ENCODE measurements around the gene SIGLEC5.
A peak's percentile ranks its signal among the peaks of the same experiment; 100 is the strongest.

Gene SIGLEC5

DNA sequence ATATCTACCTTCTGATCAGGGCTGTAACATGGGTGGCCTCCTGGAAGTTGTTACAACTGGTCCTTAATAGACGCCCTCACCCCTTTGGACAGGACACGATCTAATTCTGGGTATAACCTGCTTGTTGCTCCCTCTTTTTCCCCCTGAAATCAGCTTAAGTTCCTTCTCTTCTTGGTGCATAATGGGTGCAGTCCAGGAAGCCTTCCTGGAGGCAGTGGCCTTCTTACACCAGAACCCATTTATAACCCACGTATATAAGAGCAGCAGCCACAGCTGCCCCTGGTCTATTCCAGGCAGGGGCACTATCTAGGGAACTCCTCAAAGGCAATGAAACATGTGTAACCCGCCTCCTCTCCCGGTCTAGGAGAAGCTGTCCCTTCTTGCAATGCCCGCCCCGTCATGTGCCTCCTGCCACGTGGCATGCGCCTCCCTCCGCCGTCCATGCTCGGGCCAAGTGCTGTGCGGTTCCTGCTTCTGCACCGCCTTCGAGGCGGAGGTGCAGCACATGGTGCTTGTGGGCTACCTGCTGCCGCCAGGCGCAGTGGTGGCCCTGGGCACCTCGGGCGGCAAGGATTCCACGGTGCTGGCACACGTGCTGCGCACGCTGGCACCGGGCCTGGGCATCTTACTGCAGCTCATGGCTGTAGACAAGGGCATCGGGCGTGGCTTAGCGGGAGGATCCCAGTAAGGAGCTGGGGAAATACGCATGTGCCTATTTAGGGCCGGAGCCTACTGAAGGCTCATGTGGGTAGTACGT is 31.9 kb downstream of the SIGLEC5 start:
- TF ChIP-seq YY1 (IDR thresholded peaks at IDR 0.05; ENCODE audit: low read depth) (no peak), CEBPB (IDR thresholded peaks at IDR 0.05) (no peak), EP300 (IDR thresholded peaks at IDR 0.05; ENCODE audit: borderline replicate concordance) (no peak), TEAD4 (IDR thresholded peaks at IDR 0.05) (no peak), TCF12 (IDR thresholded peaks at IDR 0.05; ENCODE audit: low read depth) (no peak), USF1 (IDR thresholded peaks at IDR 0.05) (no peak), NFIC (IDR thresholded peaks at IDR 0.05) (no peak), RAD21 (IDR thresholded peaks at IDR 0.05; ENCODE audit: low read depth) (no peak)
- TF ChIP-seq, protein P1, sequence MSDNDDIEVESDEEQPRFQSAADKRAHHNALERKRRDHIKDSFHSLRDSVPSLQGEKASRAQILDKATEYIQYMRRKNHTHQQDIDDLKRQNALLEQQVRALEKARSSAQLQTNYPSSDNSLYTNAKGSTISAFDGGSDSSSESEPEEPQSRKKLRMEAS (IDR thresholded peaks at IDR 0.05), result no peak
- TF ChIP-seq, protein P2, sequence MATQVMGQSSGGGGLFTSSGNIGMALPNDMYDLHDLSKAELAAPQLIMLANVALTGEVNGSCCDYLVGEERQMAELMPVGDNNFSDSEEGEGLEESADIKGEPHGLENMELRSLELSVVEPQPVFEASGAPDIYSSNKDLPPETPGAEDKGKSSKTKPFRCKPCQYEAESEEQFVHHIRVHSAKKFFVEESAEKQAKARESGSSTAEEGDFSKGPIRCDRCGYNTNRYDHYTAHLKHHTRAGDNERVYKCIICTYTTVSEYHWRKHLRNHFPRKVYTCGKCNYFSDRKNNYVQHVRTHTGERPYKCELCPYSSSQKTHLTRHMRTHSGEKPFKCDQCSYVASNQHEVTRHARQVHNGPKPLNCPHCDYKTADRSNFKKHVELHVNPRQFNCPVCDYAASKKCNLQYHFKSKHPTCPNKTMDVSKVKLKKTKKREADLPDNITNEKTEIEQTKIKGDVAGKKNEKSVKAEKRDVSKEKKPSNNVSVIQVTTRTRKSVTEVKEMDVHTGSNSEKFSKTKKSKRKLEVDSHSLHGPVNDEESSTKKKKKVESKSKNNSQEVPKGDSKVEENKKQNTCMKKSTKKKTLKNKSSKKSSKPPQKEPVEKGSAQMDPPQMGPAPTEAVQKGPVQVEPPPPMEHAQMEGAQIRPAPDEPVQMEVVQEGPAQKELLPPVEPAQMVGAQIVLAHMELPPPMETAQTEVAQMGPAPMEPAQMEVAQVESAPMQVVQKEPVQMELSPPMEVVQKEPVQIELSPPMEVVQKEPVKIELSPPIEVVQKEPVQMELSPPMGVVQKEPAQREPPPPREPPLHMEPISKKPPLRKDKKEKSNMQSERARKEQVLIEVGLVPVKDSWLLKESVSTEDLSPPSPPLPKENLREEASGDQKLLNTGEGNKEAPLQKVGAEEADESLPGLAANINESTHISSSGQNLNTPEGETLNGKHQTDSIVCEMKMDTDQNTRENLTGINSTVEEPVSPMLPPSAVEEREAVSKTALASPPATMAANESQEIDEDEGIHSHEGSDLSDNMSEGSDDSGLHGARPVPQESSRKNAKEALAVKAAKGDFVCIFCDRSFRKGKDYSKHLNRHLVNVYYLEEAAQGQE (IDR thresholded peaks at IDR 0.05; ENCODE audit: low read depth), result no peak

DNA sequence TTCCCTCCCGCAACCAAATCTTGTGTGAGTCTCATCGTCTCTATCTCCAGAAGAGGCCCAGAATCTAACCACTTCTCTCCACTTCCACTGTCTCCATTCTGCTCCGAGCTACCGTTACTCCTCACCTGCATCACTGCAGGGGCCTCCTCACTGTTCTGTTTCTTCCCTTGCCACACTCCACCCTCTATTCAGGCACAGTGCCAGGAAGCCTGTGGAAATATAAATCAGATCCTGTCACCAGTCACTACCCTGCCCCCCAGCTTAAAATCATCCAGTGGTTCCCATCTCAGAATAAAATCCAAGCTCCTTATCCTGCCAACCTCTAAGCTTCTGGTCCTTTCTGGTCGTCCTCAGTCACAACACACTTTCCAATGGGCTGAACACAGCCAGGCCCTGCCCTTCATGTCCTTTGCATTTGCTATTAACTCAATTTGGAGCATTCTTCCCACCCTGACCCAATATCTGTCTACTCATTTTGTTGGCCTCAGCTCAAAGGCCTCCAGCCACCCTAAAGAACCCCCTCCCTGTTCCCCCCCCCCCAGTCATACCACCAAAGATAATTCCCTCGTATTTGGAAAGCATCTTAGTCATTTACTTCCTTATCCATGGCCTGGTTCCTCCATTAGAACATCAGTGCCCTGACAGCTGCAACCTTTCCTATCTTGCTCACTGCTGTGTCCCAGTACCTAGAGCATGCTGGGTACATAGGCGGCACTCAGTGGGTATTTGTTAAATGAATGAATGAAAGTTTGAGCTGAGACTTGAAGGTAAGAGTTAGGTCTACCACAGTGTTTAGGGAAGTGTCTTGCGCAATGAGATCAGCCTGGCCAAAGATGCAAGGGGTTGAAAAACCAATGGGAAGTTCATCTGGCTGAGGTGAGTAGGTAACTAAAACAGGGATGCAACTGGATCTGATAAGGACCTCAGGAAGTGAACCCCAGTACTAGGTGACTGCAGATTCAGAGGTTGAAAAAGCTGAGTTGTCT is 34.7 kb downstream of the SIGLEC5 start:
- no peak for TF ChIP-seq TEAD4 (IDR thresholded peaks at IDR 0.05)

DNA sequence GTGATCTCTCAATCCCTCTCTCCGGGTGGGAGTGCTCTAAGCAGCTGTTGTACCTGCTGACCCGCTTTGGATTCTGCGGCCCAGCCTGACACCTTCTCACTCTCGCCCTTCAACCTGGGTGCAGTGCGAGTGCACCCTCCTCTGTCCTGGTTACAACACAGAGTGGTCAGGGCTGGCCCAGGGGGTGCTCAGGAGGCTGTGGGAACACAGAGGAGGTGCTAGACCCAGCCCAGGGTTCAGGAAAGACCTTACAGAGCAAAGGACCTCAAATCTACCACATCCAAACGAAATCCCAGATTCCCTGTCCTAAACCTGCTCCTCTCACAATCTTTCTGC is 35.5 kb downstream of the SIGLEC5 start:
- TF ChIP-seq EP300 (IDR thresholded peaks at IDR 0.05; ENCODE audit: borderline replicate concordance) (no peak), RAD21 (IDR thresholded peaks at IDR 0.05; ENCODE audit: low read depth) (no peak), TAF1 (IDR thresholded peaks at IDR 0.05; ENCODE audit: low read depth) (no peak), TEAD4 (IDR thresholded peaks at IDR 0.05) (no peak), ZBTB7A (IDR thresholded peaks at IDR 0.05; ENCODE audit: low read depth) (no peak), FOXM1 (IDR thresholded peaks at IDR 0.05; ENCODE audit: borderline replicate concordance, low read depth) (no peak), NFIC (IDR thresholded peaks at IDR 0.05) (no peak), YY1 (IDR thresholded peaks at IDR 0.05; ENCODE audit: low read depth) (no peak)
- TF ChIP-seq, protein P2 (IDR thresholded peaks at IDR 0.05; ENCODE audit: low read depth), result no peak
- TF ChIP-seq, protein P1 (IDR thresholded peaks at IDR 0.05), result no peak

GRCh38 chr19:51593969-51594773 is 36.0 kb downstream of the SIGLEC5 start:
- TF ChIP-seq, protein P1 (IDR thresholded peaks at IDR 0.05), result no peak; the same call in none of the 2 replicates
- TF ChIP-seq TEAD4 (IDR thresholded peaks at IDR 0.05) (no peak), NFIC (IDR thresholded peaks at IDR 0.05) (peak; percentile 57), YY1 (IDR thresholded peaks at IDR 0.05; ENCODE audit: low read depth) (peak; percentile 72), CREB1 (IDR thresholded peaks at IDR 0.05; ENCODE audit: low read depth) (peak; percentile 59)

- TF ChIP-seq NFIC (IDR thresholded peaks at IDR 0.05), result no peak
- TF ChIP-seq, protein P2 (IDR thresholded peaks at IDR 0.05; ENCODE audit: low read depth), result no peak
- no peak for TF ChIP-seq TEAD4 (IDR thresholded peaks at IDR 0.05)
- no peak for TF ChIP-seq CREB1 (IDR thresholded peaks at IDR 0.05; ENCODE audit: low read depth)
- TF ChIP-seq ZBTB7A (IDR thresholded peaks at IDR 0.05; ENCODE audit: low read depth), result no peak
- no peak for TF ChIP-seq EGR1 (IDR thresholded peaks at IDR 0.05)
- no peak for TF ChIP-seq TCF12 (IDR thresholded peaks at IDR 0.05; ENCODE audit: low read depth)
- no peak for TF ChIP-seq RAD21 (IDR thresholded peaks at IDR 0.05; ENCODE audit: low read depth)
- no peak for TF ChIP-seq EP300 (IDR thresholded peaks at IDR 0.05; ENCODE audit: borderline replicate concordance)
- TF ChIP-seq, protein P1 (IDR thresholded peaks at IDR 0.05), result no peak
- no peak for TF ChIP-seq YY1 (IDR thresholded peaks at IDR 0.05; ENCODE audit: low read depth)
- TF ChIP-seq FOXM1 (IDR thresholded peaks at IDR 0.05; ENCODE audit: borderline replicate concordance, low read depth), result no peak
- no peak for TF ChIP-seq USF1 (IDR thresholded peaks at IDR 0.05)
- no peak for TF ChIP-seq CEBPB (IDR thresholded peaks at IDR 0.05)
These were observed 36.9 kb downstream of the SIGLEC5 start for GRCh38 chr19:51593138-51593890.

Measured in Ishikawa (cell line).